HG02798 (cell line): ENCODE measurements around the gene PRDM16.
"Not testable (repeated sequence)": the region's sequence is repeated elsewhere in the genome, so short reads cannot be mapped to it uniquely, and the experiment has no call there.

Experiments used
- ATAC-seq: cut with Tn5 transposase; IDR thresholded peaks from one replicate; pipeline ENCODE4 v1.9.1; 2021; ENCODE audit warnings: mild to moderate bottlenecking; ENCODE audit not compliant: unreplicated experiment, poor library complexity

The PRDM16 gene

GRCh38 chr1:3278416-3279181 lies 209.6 kb downstream of the PRDM16 start:
- ATAC-seq = no peak

- ATAC-seq = no peak
These were observed 210.1 kb downstream of the PRDM16 start for GRCh38 chr1:3279182-3279470.

- no peak for ATAC-seq
These were observed 212.7 kb downstream of the PRDM16 start for GRCh38 chr1:3281735-3282134.

DNA sequence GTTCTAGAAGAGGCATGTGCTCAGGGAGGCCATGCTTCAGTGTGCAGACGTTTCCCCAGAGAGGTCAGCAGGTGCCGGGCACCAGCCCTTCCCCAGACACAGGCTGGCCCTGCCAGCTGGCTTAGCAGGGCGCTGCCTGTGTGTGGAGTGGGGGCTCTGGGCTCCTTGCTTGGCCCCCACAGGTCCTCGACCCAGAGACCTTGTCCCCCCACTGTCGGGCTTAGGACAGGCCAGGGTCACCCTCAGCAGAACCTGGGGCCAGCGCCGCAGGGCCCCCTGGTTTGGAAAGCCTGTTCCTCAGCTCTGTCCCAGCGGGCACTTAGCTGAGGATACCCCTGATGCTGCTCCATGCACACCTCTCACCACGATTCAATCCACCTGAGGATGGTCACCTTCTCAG lies 213.2 kb downstream of the PRDM16 start:
- ATAC-seq = no peak

- no peak for ATAC-seq
These were observed 213.8 kb downstream of the PRDM16 start for GRCh38 chr1:3282656-3283430.

DNA sequence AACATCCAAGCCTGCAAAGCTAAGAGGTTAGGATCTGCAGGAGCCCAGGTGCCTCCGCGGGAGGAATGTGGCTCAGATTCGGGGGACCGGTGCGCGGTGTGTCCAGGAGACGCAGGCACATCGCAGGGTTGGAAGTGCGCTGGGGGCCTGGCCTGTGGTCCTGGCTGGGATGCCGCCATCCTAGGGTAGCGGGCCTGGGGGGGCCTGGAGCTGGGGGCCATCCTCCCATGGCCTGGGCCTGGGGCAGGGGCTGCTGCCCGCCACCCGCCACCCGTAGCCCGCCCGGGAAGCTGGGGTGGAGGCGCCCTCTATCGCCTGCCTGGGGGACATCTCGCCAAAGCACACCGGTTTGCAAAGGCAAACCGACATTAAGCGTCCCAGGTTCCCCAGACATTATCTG lies 214.8 kb downstream of the PRDM16 start:
- no peak for ATAC-seq

DNA sequence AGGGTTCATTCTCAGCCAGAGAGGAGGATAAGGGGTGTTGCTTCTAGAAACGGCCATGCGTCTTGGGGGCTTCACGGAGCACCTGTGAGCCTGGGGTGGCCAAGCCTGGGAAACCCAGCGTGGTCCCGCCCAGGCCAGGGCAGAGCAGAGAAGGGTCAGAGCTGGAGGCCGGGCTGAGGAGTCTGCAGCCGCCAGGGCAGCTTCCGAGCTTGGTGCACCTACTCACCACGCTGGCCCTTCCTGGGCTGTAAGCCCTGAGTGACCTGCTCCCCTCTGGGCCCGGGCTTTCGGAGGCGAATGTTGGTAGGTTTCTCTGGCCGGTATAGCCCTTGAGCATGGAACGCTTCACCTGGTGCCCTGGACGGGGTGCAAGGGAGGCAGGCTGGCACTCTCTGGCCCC lies 215.7 kb downstream of the PRDM16 start:
- no peak for ATAC-seq

DNA sequence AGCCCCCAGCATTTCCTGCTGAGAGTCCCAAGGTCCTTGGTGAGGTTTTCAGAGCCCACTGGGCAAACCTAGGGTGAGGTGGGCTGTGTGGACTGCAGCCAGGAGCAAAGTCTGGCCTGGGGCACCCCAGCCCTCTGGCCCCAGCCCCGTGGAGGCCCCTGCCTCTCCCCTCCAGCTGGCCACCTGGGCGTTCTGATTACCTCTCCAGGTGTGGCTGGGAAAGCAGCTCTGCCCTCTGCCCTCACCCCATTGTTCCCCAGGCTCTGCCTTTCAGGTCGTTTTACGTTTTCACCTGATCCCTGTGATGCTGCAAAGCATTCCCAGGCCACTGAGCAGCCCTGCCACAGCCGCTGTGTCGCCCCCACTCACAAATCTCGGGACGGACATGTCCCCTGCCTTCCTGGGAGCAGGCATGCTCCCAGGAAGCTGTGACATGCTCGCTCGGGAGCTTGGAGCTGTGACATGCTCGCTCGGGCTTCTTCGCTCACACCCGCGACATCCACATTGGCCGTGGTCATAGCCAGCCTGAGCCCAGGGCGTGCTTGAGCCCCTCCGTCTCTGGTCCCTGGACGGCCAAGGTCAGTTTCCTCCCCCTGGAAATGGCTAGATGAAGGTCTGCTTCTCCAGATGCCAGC lies 216.2 kb downstream of the PRDM16 start:
- no peak for ATAC-seq

GRCh38 chr1:3287095-3287494 lies 218.1 kb downstream of the PRDM16 start:
- not testable (repeated sequence) for ATAC-seq

- no peak for ATAC-seq
These were observed 218.7 kb downstream of the PRDM16 start for GRCh38 chr1:3287656-3288160.

DNA sequence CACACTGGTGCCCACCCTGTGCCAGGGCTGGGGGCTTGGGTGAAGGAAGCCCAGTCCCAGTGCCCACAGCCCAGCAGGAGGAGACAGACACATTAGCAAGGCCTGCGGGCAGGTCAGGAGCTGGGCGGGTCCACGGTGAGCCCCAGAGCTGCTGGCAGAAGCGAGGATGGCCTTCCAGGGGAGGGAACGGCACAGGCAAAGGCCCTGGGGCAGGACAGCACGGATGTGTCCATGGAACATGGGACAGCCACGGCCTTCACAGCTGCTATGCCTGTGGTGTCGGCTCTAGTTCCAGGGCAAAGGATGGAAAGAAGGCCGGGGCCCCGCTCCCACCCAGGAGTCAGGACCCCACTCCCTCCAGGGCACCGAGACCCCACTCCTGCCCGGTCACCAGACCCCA lies 220.5 kb downstream of the PRDM16 start:
- no peak for ATAC-seq

GRCh38 chr1:3290438-3290837 lies 221.4 kb downstream of the PRDM16 start:
- no peak for ATAC-seq

DNA sequence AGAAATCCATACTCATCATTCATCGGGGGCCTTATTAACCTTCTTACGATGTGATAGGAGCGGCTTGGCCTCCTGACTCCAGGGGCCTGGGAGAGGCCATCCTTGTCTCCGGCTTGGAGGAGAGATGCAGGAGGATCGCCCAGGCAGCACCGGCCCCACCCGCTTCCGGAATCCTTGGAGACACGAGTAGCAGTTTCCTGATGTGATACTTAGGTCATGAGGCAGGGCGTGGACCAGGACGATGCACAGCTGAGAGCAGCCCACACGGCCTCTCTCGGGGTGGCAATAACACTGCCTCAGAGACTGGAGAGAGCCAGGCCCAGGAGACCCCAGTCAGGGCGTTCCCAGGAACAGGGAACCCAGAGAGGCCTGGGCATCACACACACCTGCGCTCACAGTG lies 221.9 kb downstream of the PRDM16 start:
- ATAC-seq = no peak

- no peak for ATAC-seq
These were observed 223.2 kb downstream of the PRDM16 start for GRCh38 chr1:3292051-3292722.

- ATAC-seq = no peak
These were observed 224.0 kb downstream of the PRDM16 start for GRCh38 chr1:3292868-3293562.

- no peak for ATAC-seq
These were observed 224.6 kb downstream of the PRDM16 start for GRCh38 chr1:3293563-3294080.

DNA sequence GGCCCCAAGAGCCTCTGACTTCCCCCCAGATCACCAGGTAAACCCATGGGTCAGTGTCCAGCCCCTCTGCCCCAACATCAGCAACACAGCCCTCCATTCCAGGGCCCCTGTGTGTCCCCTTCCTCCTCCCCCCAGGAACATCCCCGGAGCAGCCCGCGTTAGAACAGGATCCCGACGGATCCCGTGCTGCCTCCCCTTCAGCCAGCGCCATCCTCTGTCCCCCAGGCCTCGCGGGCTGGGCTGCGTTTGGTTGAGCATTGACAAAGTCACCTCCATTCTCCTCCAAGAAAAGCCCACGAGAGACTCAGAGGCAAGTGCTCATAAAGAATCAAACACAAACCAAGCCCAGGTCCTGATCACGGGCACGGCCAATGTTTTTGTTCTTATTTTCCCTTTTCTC lies 225.4 kb downstream of the PRDM16 start:
- no peak for ATAC-seq

GRCh38 chr1:3295846-3296245 lies 226.8 kb downstream of the PRDM16 start:
- no peak for ATAC-seq

DNA sequence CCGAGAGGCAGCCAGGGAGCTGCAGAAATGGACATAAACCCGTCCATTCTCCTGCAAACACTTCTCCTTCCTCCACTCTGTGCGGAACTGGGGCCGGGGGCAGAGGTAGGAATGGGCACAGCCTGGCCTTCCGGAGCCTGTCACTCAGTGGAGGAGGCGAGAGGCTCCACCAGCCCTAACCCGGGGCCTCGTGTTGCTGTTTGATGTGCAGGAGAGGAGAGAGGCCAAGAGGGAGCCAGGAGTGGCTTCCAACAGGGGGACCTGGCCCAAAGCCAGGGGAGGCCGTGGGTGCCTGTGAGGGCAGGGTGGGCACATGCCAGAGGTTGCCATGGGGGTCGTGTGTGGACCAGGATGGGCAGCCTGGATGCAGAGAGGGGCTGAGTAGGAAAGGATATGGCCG lies 227.3 kb downstream of the PRDM16 start:
- ATAC-seq = no peak

DNA sequence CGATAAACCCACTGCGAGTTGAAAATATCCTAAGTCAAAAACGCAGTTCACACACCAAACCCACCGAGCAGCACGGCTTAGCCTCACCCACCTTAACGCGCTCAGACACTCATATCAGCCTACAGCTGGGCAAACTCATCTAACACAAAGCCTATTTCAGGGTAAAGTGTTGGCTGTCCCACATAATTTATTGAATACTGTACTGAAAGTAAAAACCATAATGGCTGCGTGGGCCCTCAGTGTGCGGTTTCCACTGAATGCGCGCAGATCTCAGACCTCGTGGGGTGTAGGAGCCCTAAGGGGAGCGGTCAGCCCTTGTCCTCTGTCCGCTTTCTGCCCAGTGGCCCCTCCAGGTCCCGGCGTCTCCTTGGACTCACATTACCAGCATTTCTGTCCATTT lies 227.8 kb downstream of the PRDM16 start:
- no peak for ATAC-seq
